HG03025 (cell line): ENCODE results near the gene ZNF738.

Experiments
- ATAC-seq: cut with Tn5 transposase; IDR thresholded peaks from one replicate; pipeline ENCODE4 v1.9.1; 2021; ENCODE audit warnings: mild to moderate bottlenecking, moderate library complexity; ENCODE audit not compliant: unreplicated experiment, low FRiP score

Gene ZNF738

DNA sequence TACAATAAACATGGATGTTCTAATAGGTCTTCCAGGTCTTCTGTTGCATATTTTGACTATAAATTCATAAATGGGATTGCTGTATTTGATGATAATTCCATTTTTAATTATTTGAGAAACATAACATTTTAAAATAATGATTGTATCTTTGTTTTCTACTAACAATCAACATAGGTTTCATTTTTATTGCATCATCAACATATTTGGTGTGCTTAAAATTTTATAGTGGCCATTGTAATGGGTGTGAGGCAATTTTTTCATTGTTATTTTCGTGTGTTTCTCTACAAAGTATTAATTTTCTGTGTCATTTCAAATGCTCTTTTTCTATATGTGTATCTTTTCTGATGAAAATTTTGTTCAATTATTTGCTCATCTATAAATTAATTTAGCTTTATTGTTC, 51.4 kb downstream of the ZNF738 start:
- ATAC-seq, result no peak

DNA sequence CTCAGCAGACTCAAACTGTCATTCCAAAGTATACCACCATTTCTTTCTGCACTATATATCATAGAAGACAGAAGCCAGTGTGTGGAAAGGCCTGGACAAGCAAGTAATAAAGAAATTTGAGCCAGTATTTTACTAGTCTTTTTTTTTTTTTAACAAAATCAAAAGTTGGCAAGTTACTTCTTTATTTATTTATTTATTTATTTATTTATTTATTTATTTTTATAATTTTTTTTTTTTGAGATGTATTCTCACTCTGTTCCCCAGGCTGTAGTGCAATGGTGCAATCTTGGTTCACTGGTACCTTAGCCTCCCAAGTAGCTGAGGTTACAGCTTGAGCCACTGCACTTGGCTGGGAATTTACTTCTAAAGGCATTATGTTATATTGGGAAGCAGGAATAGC, 63.4 kb downstream of the ZNF738 start:
- no peak for ATAC-seq

DNA sequence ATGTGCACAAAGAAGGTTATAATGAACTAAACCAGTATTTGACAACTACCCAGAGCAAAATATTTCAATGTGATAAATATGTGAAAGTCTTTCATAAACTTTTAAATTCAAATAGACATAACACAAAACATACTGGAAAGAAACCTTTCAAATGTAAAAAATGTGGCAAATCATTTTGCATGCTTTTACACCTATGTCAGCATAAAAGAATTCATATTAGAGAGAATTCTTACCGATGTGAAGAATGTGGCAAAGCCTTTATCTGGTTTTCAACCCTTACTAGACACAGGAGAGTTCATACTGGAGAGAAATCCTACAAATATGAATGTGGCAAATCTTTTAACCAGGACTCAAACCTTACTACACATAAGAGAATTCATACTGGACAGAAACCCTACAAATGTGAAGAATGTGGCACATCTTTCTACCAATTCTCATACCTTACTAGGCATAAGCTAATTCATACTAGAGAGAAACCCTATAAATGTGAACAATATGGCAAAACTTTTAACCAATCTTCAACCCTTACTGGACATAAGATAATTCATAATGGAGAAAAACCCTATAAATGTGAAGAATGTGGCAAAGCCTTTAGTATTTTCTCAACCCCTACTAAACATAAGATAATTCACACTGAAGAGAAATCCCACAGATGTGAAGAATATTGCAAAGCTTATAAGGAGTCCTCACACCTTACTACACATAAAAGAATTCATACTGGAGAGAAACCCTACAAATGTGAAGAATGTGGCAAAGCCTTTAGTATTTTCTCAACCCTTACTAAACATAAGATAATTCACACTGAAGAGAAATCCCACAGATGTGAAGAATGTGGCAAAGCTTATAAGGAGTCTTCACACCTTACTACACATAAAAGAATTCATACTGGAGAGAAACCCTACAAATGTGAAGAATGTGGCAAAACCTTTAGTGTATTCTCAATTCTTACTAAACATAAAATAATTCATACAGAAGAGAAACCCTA, 64.5 kb downstream of the ZNF738 start:
- no peak for ATAC-seq
